H7 (cell line): ENCODE results near the gene MYRF. TPM values are rescaled to one million over a fixed set of nuclear protein-coding genes. Genes with fewer than 3 reads are reported as not detected.

Experiments used
- DNase-seq: peaks from one replicate; pipeline ENCODE4 v3.0.0; 2012
- H3K27me3 ChIP-seq: 2 replicates; pipeline ENCODE4 v1.6.0; 2011; ENCODE audit warnings: mild to moderate bottlenecking, low read length; ENCODE audit not compliant: control insufficient read depth, insufficient read depth
- H3K36me3 ChIP-seq: replicated peaks from 2 replicates; pipeline ENCODE4 v1.5.1; 2011; ENCODE audit warnings: low read length; ENCODE audit not compliant: control insufficient read depth, insufficient read depth
- H3K4me3 ChIP-seq: 2 replicates; pipeline ENCODE4 v1.5.1; 2011; ENCODE audit warnings: low read depth, mild to moderate bottlenecking, control low read depth, low read length, moderate library complexity; ENCODE audit not compliant: insufficient read depth
- total RNA-seq: library from RNA; depleted of rRNA; stranded (reverse); fragments of >200 nt; shearing (Covaris generic); gene quantifications from 2 replicates; pipeline ENCODE4 v1.2.3, GENCODE V29; 2014

Gene MYRF
- total RNA-seq, 1 experiment from 2014 or later, result 3.6 TPM

- no peaks in the 10 kb centered on the region for H3K27me3 ChIP-seq
- peak; percentile 96 for DNase-seq
- H3K36me3 ChIP-seq, result peaks cover 15% of the 10 kb centered on the region
- H3K4me3 ChIP-seq, result peak within 1 kb of the TSS; percentile 97
Measured at GRCh38 chr11:61827571-61828378, 75.3 kb downstream of the MYRF start, which contains the start of gene FADS2. TSS of gene FADS2 (plus strand) at chr11:61828300. CDS start at chr11:61828391, 91 bp downstream.

GRCh38 chr11:61828379-61828628 is 75.9 kb downstream of the MYRF start:
- peaks cover 13% of the 10 kb centered on the region for H3K36me3 ChIP-seq
- peak overlapping the region; percentile 97 for H3K4me3 ChIP-seq
- no peaks in the 10 kb centered on the region for H3K27me3 ChIP-seq
- DNase-seq, result no peak

GRCh38 chr11:61828629-61829407 is 76.4 kb downstream of the MYRF start:
- Histone ChIP-seq H3K27me3 (no peaks in the 10 kb centered on the region), H3K36me3 (peaks cover 13% of the 10 kb centered on the region), H3K4me3 (peak overlapping the region; percentile 97)
- DNase-seq, result peak; percentile 89

- Histone ChIP-seq H3K36me3 (peaks cover 13% of the 10 kb centered on the region), H3K27me3 (no peaks in the 10 kb centered on the region), H3K4me3 (peak overlapping the region; percentile 97)
- DNase-seq, result no peak
Measured at GRCh38 chr11:61829806-61830205, 77.4 kb downstream of the MYRF start.

GRCh38 chr11:61830237-61831105 is 78.0 kb downstream of the MYRF start:
- H3K4me3 ChIP-seq, result peak overlapping the region; percentile 97
- no peaks in the 10 kb centered on the region for H3K27me3 ChIP-seq
- peaks cover 13% of the 10 kb centered on the region for H3K36me3 ChIP-seq
- DNase-seq, result no peak

- no peak for DNase-seq
- H3K27me3 ChIP-seq, result no peaks in the 10 kb centered on the region
- peaks cover 13% of the 10 kb centered on the region for H3K36me3 ChIP-seq
- no peak overlapping the region for H3K4me3 ChIP-seq
Measured at GRCh38 chr11:61832207-61832606, 79.8 kb downstream of the MYRF start.

- no peaks in the 10 kb centered on the region for H3K27me3 ChIP-seq
- H3K4me3 ChIP-seq, result no peak overlapping the region
- peaks cover 17% of the 10 kb centered on the region for H3K36me3 ChIP-seq
- DNase-seq, result no peak
Measured at GRCh38 chr11:61832754-61833153, 80.3 kb downstream of the MYRF start.

- Histone ChIP-seq H3K27me3 (no peaks in the 10 kb centered on the region), H3K4me3 (no peak overlapping the region), H3K36me3 (peaks cover 18% of the 10 kb centered on the region)
- DNase-seq, result no peak
Measured at GRCh38 chr11:61833471-61833870, 81.0 kb downstream of the MYRF start.

GRCh38 chr11:61833926-61834277 is 81.5 kb downstream of the MYRF start:
- DNase-seq, result no peak
- H3K27me3 ChIP-seq, result no peaks in the 10 kb centered on the region
- H3K36me3 ChIP-seq, result peaks cover 22% of the 10 kb centered on the region

GRCh38 chr11:61834278-61835048 is 82.0 kb downstream of the MYRF start:
- H3K4me3 ChIP-seq, result no peak overlapping the region
- peaks cover 24% of the 10 kb centered on the region for H3K36me3 ChIP-seq
- peak; percentile 78 for DNase-seq

More at GRCh38 chr11:61833926-61834277, 81.5 kb downstream of the MYRF start:
- no peak overlapping the region for H3K4me3 ChIP-seq

GRCh38 chr11:61836193-61836592 is 83.8 kb downstream of the MYRF start:
- Histone ChIP-seq H3K36me3 (peaks cover 41% of the 10 kb centered on the region), H3K27me3 (no peaks in the 10 kb centered on the region), H3K4me3 (no peak overlapping the region)
- DNase-seq, result no peak

More at GRCh38 chr11:61834278-61835048, 82.0 kb downstream of the MYRF start:
- H3K27me3 ChIP-seq, result no peaks in the 10 kb centered on the region

- Histone ChIP-seq H3K27me3 (no peaks in the 10 kb centered on the region), H3K36me3 (peaks cover 43% of the 10 kb centered on the region), H3K4me3 (no peak overlapping the region)
- no peak for DNase-seq
Measured at GRCh38 chr11:61837411-61838005, 85.1 kb downstream of the MYRF start.
